SK-N-SH treated with all-trans-retinoic acid at 6 μM for 48 hours (cell line): ENCODE measurements around the gene ANKRD17.
A peak's percentile ranks its signal among the peaks of the same experiment; 100 is the strongest.

ENCODE experiments used
- ATAC-seq: fragments of 200-7000 bp; cut with Tn5 transposase; 3 replicates; pipeline ENCODE4 v1.9.1; 2020; ENCODE audit warnings: mild to moderate bottlenecking, moderate library complexity
- ARNTL ChIP-seq: fragments of 450-650 bp; formaldehyde crosslinking; IDR thresholded peaks from 2 replicates; pipeline ENCODE4 v1.5.0; 2020; ENCODE audit warnings: low read depth, mild to moderate bottlenecking, moderate library complexity, borderline replicate concordance
- BACH2 ChIP-seq: fragments of 250-450 bp; sonication (Bioruptor Pico); IDR thresholded peaks from 2 replicates; pipeline ENCODE4 v1.9.0; 2021; ENCODE audit warnings: mild to moderate bottlenecking, borderline replicate concordance
- CREB5 ChIP-seq: fragments of 250-450 bp; sonication (Bioruptor Pico); IDR thresholded peaks from 2 replicates; pipeline ENCODE4 v1.5.1; 2020; ENCODE audit warnings: low read depth, mild to moderate bottlenecking, moderate library complexity
- CSDC2 ChIP-seq: fragments of 250-450 bp; sonication (Bioruptor Pico); IDR thresholded peaks from 2 replicates; pipeline ENCODE4 v1.5.0; 2020; ENCODE audit warnings: mild to moderate bottlenecking, moderate library complexity
- CSRNP3 ChIP-seq: fragments of 250-450 bp; sonication (Bioruptor Pico); IDR thresholded peaks from 2 replicates; pipeline ENCODE4 v1.5.1; 2021; ENCODE audit warnings: mild to moderate bottlenecking, moderate library complexity
- ESRRG ChIP-seq: fragments of 250-450 bp; sonication (Bioruptor Pico); IDR thresholded peaks from 2 replicates; pipeline ENCODE4 v1.6.1; 2021; ENCODE audit warnings: mild to moderate bottlenecking
- GLIS3 ChIP-seq: fragments of 250-450 bp; sonication (Bioruptor Pico); IDR thresholded peaks from 2 replicates; pipeline ENCODE4 v1.5.0; 2020; ENCODE audit warnings: mild to moderate bottlenecking, moderate library complexity
- ISL1 ChIP-seq: fragments of 250-450 bp; sonication (Bioruptor Pico); IDR thresholded peaks from 2 replicates; pipeline ENCODE4 v2.1.2; 2022; ENCODE audit warnings: mild to moderate bottlenecking, moderate library complexity
- PATZ1 ChIP-seq: fragments of 250-450 bp; sonication (Bioruptor Pico); IDR thresholded peaks from 2 replicates; pipeline ENCODE4 v1.8.0; 2020; ENCODE audit warnings: mild to moderate bottlenecking, moderate library complexity, borderline replicate concordance
- PPARA ChIP-seq: fragments of 250-450 bp; sonication (Bioruptor Pico); IDR thresholded peaks from 2 replicates; pipeline ENCODE4 v1.5.0; 2020; ENCODE audit warnings: mild to moderate bottlenecking, borderline replicate concordance
- RARB ChIP-seq: fragments of 250-450 bp; sonication (Bioruptor Pico); IDR thresholded peaks from 2 replicates; pipeline ENCODE4 v1.8.0; 2021; ENCODE audit warnings: mild to moderate bottlenecking, moderate library complexity
- SNAI2 ChIP-seq: fragments of 250-450 bp; sonication (Bioruptor Pico); IDR thresholded peaks from 2 replicates; pipeline ENCODE4 v1.5.0; 2020; ENCODE audit warnings: mild to moderate bottlenecking, moderate library complexity
- TCF4 ChIP-seq: fragments of 250-450 bp; sonication (Bioruptor Pico); IDR thresholded peaks from 2 replicates; pipeline ENCODE4 v1.8.0; 2021; ENCODE audit warnings: mild to moderate bottlenecking, moderate library complexity, borderline replicate concordance
- TOX ChIP-seq: fragments of 250-450 bp; sonication (Bioruptor Pico); IDR thresholded peaks from 2 replicates; pipeline ENCODE4 v1.8.0; 2021; ENCODE audit warnings: mild to moderate bottlenecking, moderate library complexity, borderline replicate concordance
- TSHZ2 ChIP-seq: fragments of 250-450 bp; sonication (Bioruptor Pico); IDR thresholded peaks from 2 replicates; pipeline ENCODE4 v1.5.0; 2020; ENCODE audit warnings: mild to moderate bottlenecking, moderate library complexity
- ZFP30 ChIP-seq: fragments of 450-650 bp; formaldehyde crosslinking; IDR thresholded peaks from 2 replicates; pipeline ENCODE4 v1.5.0; 2022; ENCODE audit warnings: mild to moderate bottlenecking, moderate library complexity
- ZNF565 ChIP-seq: fragments of 450-650 bp; formaldehyde crosslinking; conservative IDR thresholded peaks from 2 replicates; pipeline ENCODE4 v1.5.0; 2020; ENCODE audit warnings: low read depth, mild to moderate bottlenecking, moderate library complexity
- ZNF70 ChIP-seq: fragments of 450-650 bp; formaldehyde crosslinking; IDR thresholded peaks from 2 replicates; pipeline ENCODE4 v1.5.0; 2020; ENCODE audit warnings: mild to moderate bottlenecking, moderate library complexity
- ZNF8 ChIP-seq: fragments of 450-650 bp; formaldehyde crosslinking; IDR thresholded peaks from 2 replicates; pipeline ENCODE4 v1.5.0; 2020; ENCODE audit warnings: mild to moderate bottlenecking, moderate library complexity

Gene ANKRD17

GRCh38 chr4:73258686-73259570, at the start of gene ANKRD17:
Gene ANKRD17 (minus strand): TSS chr4:73258798. CDS start chr4:73258668, 130 bp downstream.
- peak; percentile 83 for ATAC-seq
- TF ChIP-seq CSRNP3, result peak; percentile 77; the same call in 1 of the 2 replicates
- TF ChIP-seq TSHZ2 (CRISPR knock-in tag), result 0 out of 2 replicates have a peak, but pooled peaks have one; percentile 37
- no peak for TF ChIP-seq ZNF565
- TF ChIP-seq TCF4 (CRISPR knock-in tag), result no peak
- TF ChIP-seq PATZ1, result 0 out of 2 replicates have a peak, but pooled peaks have one; percentile 31
- no peak for TF ChIP-seq PPARA (CRISPR knock-in tag)
- TF ChIP-seq CREB5 (CRISPR knock-in tag), result peak; percentile 69; the same call in 1 of the 2 replicates
- no peak for TF ChIP-seq ZNF70 (CRISPR knock-in tag)
- peak; percentile 36; the same call in 1 of the 2 replicates for TF ChIP-seq TOX (CRISPR knock-in tag)
- TF ChIP-seq ZNF8 (CRISPR knock-in tag), result no peak
- peak; percentile 69; the same call in 1 of the 2 replicates for TF ChIP-seq ESRRG (CRISPR knock-in tag)
- TF ChIP-seq SNAI2, result no peak
- TF ChIP-seq RARB (CRISPR knock-in tag), result peak; percentile 34; the same call in 1 of the 2 replicates
- TF ChIP-seq BACH2 (CRISPR knock-in tag), result no peak
- peak; percentile 89 for TF ChIP-seq GLIS3 (CRISPR knock-in tag)
- peak; percentile 31; the same call in 1 of the 2 replicates for TF ChIP-seq ZFP30

- TF ChIP-seq SNAI2 (no peak), ARNTL (CRISPR knock-in tag) (no peak), ISL1 (no peak), CREB5 (CRISPR knock-in tag) (no peak), GLIS3 (CRISPR knock-in tag) (no peak), TSHZ2 (CRISPR knock-in tag) (no peak), ZNF8 (CRISPR knock-in tag) (no peak), BACH2 (CRISPR knock-in tag) (no peak), ZNF565 (no peak), RARB (CRISPR knock-in tag) (no peak), CSDC2 (CRISPR knock-in tag) (no peak), ZFP30 (no peak), TOX (CRISPR knock-in tag) (no peak)
- peak; percentile 86 for ATAC-seq
Measured at GRCh38 chr4:73308286-73308685, 49.7 kb upstream of the ANKRD17 start.
